Activated effector memory CD4-positive, alpha-beta T cell treated with Interleukin-2 at 50 U/mL for 16 hours (primary cell): ENCODE measurements around the gene TRERF1.
"Not testable (repeated sequence)": the region's sequence is repeated elsewhere in the genome, so short reads cannot be mapped to it uniquely, and the experiment has no call there.

ENCODE experiments used
- DNase-seq: peaks from one replicate; pipeline ENCODE4 v3.0.0-alpha.2; 2020

Gene TRERF1

GRCh38 chr6:42334870-42335269, 116.9 kb downstream of the TRERF1 start:
- no peak for DNase-seq

GRCh38 chr6:42333612-42334011, 118.1 kb downstream of the TRERF1 start:
- no peak for DNase-seq

DNA sequence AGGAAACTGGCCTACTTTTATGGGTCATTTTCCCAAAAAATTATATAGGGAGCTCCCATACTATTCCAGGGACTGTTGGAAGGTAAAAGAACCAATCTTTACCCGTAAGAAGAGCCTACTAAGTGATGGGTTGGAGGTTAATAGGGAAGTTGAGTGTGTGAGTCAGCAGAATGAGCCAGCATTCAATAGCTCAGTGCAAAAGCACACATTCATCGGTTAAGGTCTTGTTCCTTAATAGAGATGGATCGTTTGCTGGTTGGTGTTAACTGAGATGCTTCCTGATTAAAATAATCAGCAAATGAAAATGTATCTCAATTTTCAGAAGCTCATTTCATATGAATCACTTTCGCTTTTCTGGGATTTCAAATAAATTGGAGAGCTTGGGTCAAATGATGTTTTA, 118.8 kb downstream of the TRERF1 start:
- DNase-seq = no peak

- DNase-seq = no peak
Observed at GRCh38 chr6:42331019-42331418, 120.7 kb downstream of the TRERF1 start.

- DNase-seq = no peak
Observed at GRCh38 chr6:42326248-42326647, 125.5 kb downstream of the TRERF1 start.

DNA sequence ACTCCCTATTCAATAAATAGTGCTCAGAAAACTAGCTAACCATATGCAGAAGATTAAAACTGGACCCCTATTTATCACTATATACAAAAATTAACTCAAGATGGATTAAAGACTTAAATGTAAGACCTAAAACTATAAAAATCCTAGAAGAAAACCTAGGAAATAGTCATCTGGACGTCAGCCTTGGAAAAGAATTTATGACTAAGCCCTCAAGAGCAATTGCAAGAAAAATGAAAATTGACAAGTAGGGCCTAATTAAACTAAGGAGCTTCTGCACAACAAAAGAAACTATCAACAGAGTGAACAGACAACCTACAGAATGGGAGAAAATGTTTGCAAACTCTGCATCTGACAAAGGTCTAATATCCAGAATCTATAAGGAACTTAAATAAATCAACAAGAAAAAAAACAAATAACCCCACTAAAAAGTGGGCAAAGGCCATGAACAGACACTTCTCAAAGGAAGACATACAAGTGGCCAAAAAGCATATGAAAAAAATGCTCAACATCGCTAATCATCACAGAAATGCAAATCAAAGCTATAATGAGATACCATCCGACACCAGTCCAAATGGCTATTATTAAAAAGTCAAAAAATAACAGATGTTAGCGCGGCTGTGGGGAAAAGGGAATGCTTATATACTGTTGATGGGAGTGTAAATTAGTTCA, 126.9 kb downstream of the TRERF1 start:
- DNase-seq = not testable (repeated sequence)

GRCh38 chr6:42322676-42323075, 129.1 kb downstream of the TRERF1 start:
- DNase-seq = no peak

GRCh38 chr6:42321976-42322375, 129.8 kb downstream of the TRERF1 start:
- no peak for DNase-seq

DNA sequence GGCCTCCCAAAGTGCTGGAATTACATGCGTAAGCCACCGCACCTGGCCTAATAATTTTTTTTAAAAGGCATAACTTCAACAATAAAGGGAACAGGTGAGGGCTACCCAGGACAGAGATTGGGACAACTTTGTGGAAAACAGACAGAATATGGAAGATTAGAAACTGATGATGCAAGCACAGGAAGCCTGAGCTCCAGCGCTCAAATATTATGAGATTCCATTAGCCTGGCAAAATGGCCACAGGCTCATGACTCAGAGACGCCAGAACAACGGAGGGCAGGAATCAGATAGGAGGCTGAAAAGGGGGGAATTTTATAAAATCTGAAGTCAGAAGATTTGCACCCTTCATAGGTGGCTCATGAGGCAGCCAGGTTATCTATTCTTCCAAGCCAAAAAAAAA, 131.0 kb downstream of the TRERF1 start:
- DNase-seq = no peak

DNA sequence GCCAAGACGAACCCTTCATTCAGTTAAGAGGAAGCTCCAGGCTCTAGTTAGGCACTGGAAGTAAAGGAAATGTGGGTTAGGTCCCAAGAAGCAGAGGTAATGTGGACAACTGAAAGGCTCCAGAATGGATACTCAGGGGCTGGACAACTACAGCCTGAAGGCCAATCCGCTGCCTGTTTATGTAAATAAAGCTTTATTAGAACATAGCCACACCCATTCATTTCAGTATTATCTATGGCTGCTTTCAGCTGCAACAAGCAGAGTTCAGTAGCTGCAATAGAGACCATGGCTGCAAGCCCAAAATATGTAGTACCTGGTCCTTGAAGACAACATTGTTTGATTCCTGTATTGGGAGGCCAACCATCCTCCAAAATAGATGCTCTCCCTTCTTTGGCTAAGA, 133.2 kb downstream of the TRERF1 start:
- DNase-seq = no peak

DNA sequence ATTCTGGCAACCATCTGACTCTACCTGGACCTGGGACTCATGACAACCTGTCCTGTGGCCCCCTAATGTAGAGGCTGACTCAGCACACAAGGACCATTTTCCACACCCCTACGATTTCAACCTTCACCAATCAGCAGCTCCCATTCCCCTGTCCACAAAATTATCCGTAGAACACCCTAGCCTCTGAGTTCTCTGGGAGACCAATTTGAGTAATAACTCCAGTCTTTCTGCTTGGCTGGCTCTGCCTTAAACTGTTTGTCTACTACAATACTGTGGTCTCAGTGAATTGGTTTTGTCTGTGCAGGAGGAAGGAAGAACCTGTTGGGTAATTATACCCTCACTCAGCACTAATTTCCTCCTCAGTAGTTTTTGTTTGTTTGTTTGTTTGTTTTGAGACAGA, 134.7 kb downstream of the TRERF1 start:
- no peak for DNase-seq

GRCh38 chr6:42315991-42316970, 135.4 kb downstream of the TRERF1 start:
- no peak for DNase-seq

- DNase-seq = no peak
Observed at GRCh38 chr6:42315259-42315990, 136.3 kb downstream of the TRERF1 start.

- DNase-seq = no peak
Observed at GRCh38 chr6:42314571-42315258, 137.0 kb downstream of the TRERF1 start.

DNA sequence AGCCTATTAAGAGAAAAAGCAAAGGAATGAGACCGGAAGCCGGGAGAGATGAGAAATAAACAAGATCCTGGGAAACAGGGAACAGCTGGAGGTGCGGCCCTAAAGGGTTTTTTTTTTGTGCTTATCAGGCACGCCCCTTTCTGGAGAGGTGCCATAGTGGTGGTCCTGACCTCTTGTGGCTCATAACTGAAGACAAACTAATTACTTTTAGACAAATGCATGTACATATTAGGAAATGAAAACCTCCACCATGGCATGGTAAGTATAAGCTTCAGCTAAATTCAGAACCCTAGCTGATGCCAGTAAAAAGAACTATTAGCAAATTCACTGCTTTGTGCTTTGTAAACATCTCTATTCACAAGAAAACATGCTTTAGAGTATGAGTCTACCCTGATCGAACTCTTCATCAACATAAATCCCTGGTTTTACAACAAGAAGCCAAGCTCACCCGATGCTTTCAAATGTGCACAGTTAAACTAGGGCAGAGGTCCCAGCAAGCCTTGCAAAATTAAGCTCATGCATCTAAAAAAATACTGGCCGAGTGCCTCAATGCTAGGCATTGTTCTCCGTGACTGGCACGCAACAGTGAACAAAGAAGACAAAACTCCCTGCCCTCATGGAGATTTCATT, 137.7 kb downstream of the TRERF1 start:
- no peak for DNase-seq

DNA sequence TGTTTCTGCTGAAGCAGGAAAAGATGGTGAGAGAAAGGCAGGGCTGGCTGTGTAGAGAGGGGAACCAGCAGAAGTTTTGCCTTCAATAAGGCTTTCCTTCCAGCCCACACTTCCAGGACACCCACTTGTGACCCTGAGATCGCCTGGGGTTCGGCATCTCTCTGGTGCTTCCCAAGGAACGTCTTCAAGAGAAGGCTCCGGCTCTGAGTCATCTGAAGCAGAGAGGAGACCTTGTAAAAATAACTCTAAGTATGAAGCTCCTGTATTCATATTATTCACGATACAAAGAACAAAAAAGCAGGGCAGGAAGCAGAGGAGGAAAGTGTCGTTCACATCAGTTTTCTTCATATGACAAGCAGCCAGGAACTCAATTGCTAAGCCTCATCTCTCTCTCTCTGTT, 138.7 kb downstream of the TRERF1 start:
- no peak for DNase-seq

DNA sequence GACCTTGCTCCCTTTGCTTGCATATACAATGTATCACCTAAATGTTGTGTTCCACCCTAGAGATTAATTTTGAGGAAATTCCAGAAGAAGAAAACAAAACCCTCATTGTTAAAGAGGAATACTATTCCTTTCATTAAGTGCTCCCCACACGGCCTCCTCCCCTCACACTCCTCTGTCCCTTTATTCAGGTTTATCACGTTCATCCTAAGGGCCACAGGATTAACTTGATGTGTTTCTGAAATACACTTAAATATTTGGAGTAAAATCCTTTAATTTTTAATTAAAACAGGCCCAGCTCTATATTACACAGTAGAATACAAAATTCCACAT, 144.6 kb downstream of the TRERF1 start:
- no peak for DNase-seq

- no peak for DNase-seq
Observed at GRCh38 chr6:42306439-42307140, 145.1 kb downstream of the TRERF1 start.

- no peak for DNase-seq
Observed at GRCh38 chr6:42304053-42304712, 147.5 kb downstream of the TRERF1 start.

- no peak for DNase-seq
Observed at GRCh38 chr6:42302411-42302810, 149.3 kb downstream of the TRERF1 start.

DNA sequence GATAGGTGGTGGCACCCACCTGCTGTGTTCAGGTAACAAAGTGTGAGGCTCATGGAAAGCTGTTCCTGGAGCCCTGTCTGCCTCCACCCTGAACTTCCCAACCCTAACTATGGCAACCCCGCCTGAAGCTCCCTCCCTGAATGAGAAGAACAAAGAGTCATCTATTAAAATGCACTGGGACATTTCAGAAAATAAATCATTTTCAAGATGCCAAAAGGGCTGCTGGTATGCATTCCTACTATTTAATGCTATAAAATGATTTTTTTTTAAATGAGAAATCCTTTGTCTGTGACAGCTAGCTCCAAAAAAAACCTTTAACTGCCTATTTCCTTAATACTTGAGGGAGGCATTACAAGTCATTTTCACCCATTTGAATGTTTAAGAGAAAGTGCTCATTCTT, 149.7 kb downstream of the TRERF1 start:
- DNase-seq = no peak
